ENCODE data around the gene IL12A. TPM values are rescaled to one million over a fixed set of nuclear protein-coding genes. Genes with fewer than 3 reads are reported as not detected.
A peak's percentile ranks its signal among the peaks of the same experiment; 100 is the strongest.

Gene IL12A
- total and polyA plus RNA-seq, 10 of the 15 experiments (the other 5 are each of a cell fraction or from before 2014, with no cell fraction given), result 0.50 to 10.9 (median 3.5) TPM

GRCh38 chr3:159991591-159991990 is 3.0 kb downstream of the IL12A start:
- in situ Hi-C loops (cut with MboI), result no loop called here
- no peaks in the 10 kb centered on the region for H3K27me3 ChIP-seq (replicated peaks in 1 of 2; ENCODE audit: control insufficient read depth in 2 of 2, insufficient read depth in 2 of 2, low read length in 1 of 2)
- FAIRE-seq (no peak), DNase-seq (ENCODE audit: low read depth, low spot score) (no peak), ATAC-seq (no peak)
- no peak overlapping the region for H3K27ac ChIP-seq (ENCODE audit: control insufficient read depth, insufficient read depth)
- H4K20me1 ChIP-seq (ENCODE audit: control insufficient read depth, insufficient read depth), result no peaks in the 10 kb centered on the region
- CTCF ChIA-PET, result interaction anchor here (0.6 to 12.6 kb wide), 11 partner anchors 12 to 459 kb away, joined by 3 to 288 read pairs (median 3); no protein-coding TSS in a partner anchor
- no peak overlapping the region for H3K9ac ChIP-seq (ENCODE audit: control insufficient read depth, insufficient read depth, low read length)
- RAD21 ChIA-PET (ENCODE audit: unreplicated experiment), result interaction anchor here (1.6 to 8.4 kb wide), 4 partner anchors 13 to 106 kb away, joined by 3 to 119 read pairs (median 51); no protein-coding TSS in a partner anchor
- peaks cover 0 to 7% of the 10 kb centered on the region in 2 experiments; a peak in 3 of 4 replicates for H3K36me3 ChIP-seq (ENCODE audit: control insufficient read depth in 2 of 2, insufficient read depth in 2 of 2, low read length in 1 of 2)
- TF ChIP-seq RAD51 (IDR thresholded peaks at IDR 0.05) (no peak), TBL1XR1 (IDR thresholded peaks at IDR 0.05; ENCODE audit: low read depth, low read length) (no peak), EZH2 (IDR thresholded peaks at IDR 0.05; ENCODE audit: borderline replicate concordance, control insufficient read depth, low read depth, low read length) (no peak), POU2F2 (IDR thresholded peaks at IDR 0.05; ENCODE audit: borderline replicate concordance, low read depth, low read length) (no peak), CHD1 (IDR thresholded peaks at IDR 0.05; ENCODE audit: low read depth, low read length) (no peak)
- peaks cover 17% of the 10 kb centered on the region for H3K4me1 ChIP-seq (ENCODE audit: control insufficient read depth, insufficient read depth, low read length)
- no peak overlapping the region for H2AFZ ChIP-seq (ENCODE audit: control insufficient read depth, low read depth, low read length)
- peaks cover 20% of the 10 kb centered on the region for H3K79me2 ChIP-seq (ENCODE audit: control insufficient read depth, insufficient read depth, low read length)
- WGBS (ENCODE audit: insufficient coverage, insufficient replicate concordance, low lambda C conversion rate, missing lambda C conversion rate), result 100% methylated on average over 1 of the region's 1 CpG
- H3K4me3 ChIP-seq, result no peak overlapping the region
- POLR2A ChIA-PET, result interaction anchor here (0.9 to 1.3 kb wide), 2 partner anchors 11 to 20 kb away, joined by 3 to 4 read pairs; no protein-coding TSS in a partner anchor
- SMC1A ChIA-PET (ENCODE audit: uncharacterized antibody, unreplicated experiment), result interaction anchor here (0.7 to 12.8 kb wide), 10 partner anchors 9 to 118 kb away, joined by 3 to 197 read pairs (median 4); no protein-coding TSS in a partner anchor
- intact Hi-C loops (cut with micrococcal nuclease; ENCODE audit: unreplicated experiment), result no loop called here
- H3K9me3 ChIP-seq (replicated peaks; ENCODE audit: control insufficient read depth, insufficient read depth, low read length), result no peaks in the 10 kb centered on the region; the same call in 2 of the 3 replicates
- H3K4me2 ChIP-seq (ENCODE audit: control insufficient read depth, insufficient read depth), result 0 out of 2 replicates have a peak overlapping the region, but pooled peaks have one; percentile 17
- no TSS peak for BruUV-seq (replicated peaks)

- ATAC-seq, result no peak
- Histone ChIP-seq H4K20me1 (ENCODE audit: control insufficient read depth, insufficient read depth) (no peaks in the 10 kb centered on the region), H3K27ac (ENCODE audit: control insufficient read depth, insufficient read depth) (no peak overlapping the region), H2AFZ (ENCODE audit: control insufficient read depth, low read depth, low read length) (no peak overlapping the region), H3K9me3 (replicated peaks; ENCODE audit: control insufficient read depth, insufficient read depth, low read length) (no peaks in the 10 kb centered on the region; the same call in 2 of the 3 replicates), H3K4me3 (no peak overlapping the region), H3K79me2 (ENCODE audit: control insufficient read depth, insufficient read depth, low read length) (peaks cover 20% of the 10 kb centered on the region), H3K4me1 (ENCODE audit: control insufficient read depth, insufficient read depth, low read length) (peaks cover 17% of the 10 kb centered on the region), H3K27me3 (replicated peaks in 1 of 2; ENCODE audit: control insufficient read depth in 2 of 2, insufficient read depth in 2 of 2, low read length in 1 of 2) (no peaks in the 10 kb centered on the region), H3K9ac (ENCODE audit: control insufficient read depth, insufficient read depth, low read length) (no peak overlapping the region), H3K4me2 (ENCODE audit: control insufficient read depth, insufficient read depth) (no peak overlapping the region; the same call in 1 of the 2 replicates), H3K36me3 (ENCODE audit: control insufficient read depth in 2 of 2, insufficient read depth in 2 of 2, low read length in 1 of 2) (peaks cover 0 to 7% of the 10 kb centered on the region in 2 experiments; a peak in 3 of 4 replicates)
- ChIA-PET SMC1A (ENCODE audit: uncharacterized antibody, unreplicated experiment) (interaction anchor here (1.9 to 12.8 kb wide), 3 partner anchors 10 to 107 kb away, joined by 5 to 197 read pairs (median 127); no protein-coding TSS in a partner anchor), POLR2A (interaction anchor here (1.3 kb wide), 1 partner anchor 19 kb away, joined by 3 read pairs; no protein-coding TSS in a partner anchor), RAD21 (ENCODE audit: unreplicated experiment) (interaction anchor here (7.9 to 8.4 kb wide), 2 partner anchors 12 to 107 kb away, joined by 97 to 119 read pairs; no protein-coding TSS in a partner anchor), CTCF (interaction anchor here (2.5 to 12.6 kb wide), 3 partner anchors 13 to 107 kb away, joined by 13 to 288 read pairs (median 284); no protein-coding TSS in a partner anchor)
- 100% methylated on average over 1 of the region's 1 CpG for WGBS (ENCODE audit: insufficient coverage, insufficient replicate concordance, low lambda C conversion rate, missing lambda C conversion rate)
- intact Hi-C loops (cut with micrococcal nuclease; ENCODE audit: unreplicated experiment) (no loop called here), in situ Hi-C loops (cut with MboI) (no loop called here)
- BruUV-seq (replicated peaks), result no TSS peak
- DNase-seq (ENCODE audit: low read depth, low spot score), result no peak
- FAIRE-seq, result no peak
- no peak for TF ChIP-seq LARP7 (IDR thresholded peaks at IDR 0.05)
- TF ChIP-seq ZNF384 (IDR thresholded peaks at IDR 0.05; ENCODE audit: borderline replicate concordance, low read depth, low read length), result no peak
- TF ChIP-seq MEF2A (IDR thresholded peaks at IDR 0.05; ENCODE audit: insufficient read depth, low read depth, low read length), result no peak
- TF ChIP-seq YBX1 (IDR thresholded peaks at IDR 0.05), result no peak
- no peak for TF ChIP-seq NRF1 (conservative IDR thresholded peaks at IDR 0.05; ENCODE audit: low read depth, low read length)
- no peak for TF ChIP-seq ZNF592 (IDR thresholded peaks at IDR 0.05)
These were observed 4.0 kb downstream of the IL12A start for GRCh38 chr3:159992589-159992988.
